Nucleus accumbens (tissue), 56 donors: ENCODE measurements around the gene ZNF556.
"Not testable (repeated sequence)": the region's sequence is repeated elsewhere in the genome, so short reads cannot be mapped to it uniquely, and the experiment has no call there.

Experiments used
- DNase-seq, 56 donors: peaks; one replicate each; lab custom pipeline; 2025; lab: John Stamatoyannopoulos, UW

ZNF556 gene

GRCh38 chr19:2852598-2852997 is 14.5 kb upstream of the ZNF556 start:
- DNase-seq, result no peak

- DNase-seq, result no peak
These were observed 14.0 kb upstream of the ZNF556 start for GRCh38 chr19:2853015-2853606.

GRCh38 chr19:2854849-2855248 is 12.3 kb upstream of the ZNF556 start:
- no peak for DNase-seq

- DNase-seq, result no peak
These were observed 10.6 kb upstream of the ZNF556 start for GRCh38 chr19:2856457-2857050.

GRCh38 chr19:2858864-2859263 is 8.3 kb upstream of the ZNF556 start:
- no peak for DNase-seq

GRCh38 chr19:2863816-2864215 is 3.3 kb upstream of the ZNF556 start:
- no peak for DNase-seq

- no peak for DNase-seq
These were observed 1.6 kb upstream of the ZNF556 start for GRCh38 chr19:2865334-2866100.

- DNase-seq, result no peak
These were observed 575 bp upstream of the ZNF556 start for GRCh38 chr19:2866495-2867024.

- no peak for DNase-seq
These were observed 2.5 kb downstream of the ZNF556 start for GRCh38 chr19:2869618-2870017.

GRCh38 chr19:2872175-2872574 is 5.0 kb downstream of the ZNF556 start:
- peak in 3 of 56 donors; percentile 2 to 5 (median 2) for DNase-seq

- no peak for DNase-seq
These were observed 10.5 kb downstream of the ZNF556 start for GRCh38 chr19:2877398-2878331.

- DNase-seq, result no peak
These were observed 16.7 kb downstream of the ZNF556 start for GRCh38 chr19:2883686-2884439.

- no peak for DNase-seq
These were observed 18.6 kb downstream of the ZNF556 start for GRCh38 chr19:2885736-2886135.

GRCh38 chr19:2887391-2887914 is 20.3 kb downstream of the ZNF556 start:
- peak in 27 of 56 donors; percentile 3 to 70 (median 19) for DNase-seq

GRCh38 chr19:2888731-2889224 is 21.6 kb downstream of the ZNF556 start:
- peak in 6 of 56 donors; percentile 3 to 37 (median 20) for DNase-seq

- DNase-seq, result not testable (repeated sequence)
These were observed 23.4 kb downstream of the ZNF556 start for GRCh38 chr19:2890531-2890930.

GRCh38 chr19:2896694-2897093 is 29.6 kb downstream of the ZNF556 start:
- no peak for DNase-seq

GRCh38 chr19:2900296-2901252 is 33.4 kb downstream of the ZNF556 start, which contains the start of gene ZNF57:
Gene ZNF57, plus strand, starts transcription at chr19:2900928. Its CDS starts 118 bp downstream, at chr19:2901046.
- peak; percentile 85 to 100 (median 99) for DNase-seq
